HCT116 (cell line): Measurements from ENCODE around the gene CCDC57. TPM values are rescaled to one million over a fixed set of nuclear protein-coding genes. Genes with fewer than 3 reads are reported as not detected.

Source experiments
- ATAC-seq: fragments of 200-7000 bp; cut with Tn5 transposase; 2 replicates; pipeline ENCODE4 v1.9.1; 2020; ENCODE audit warnings: mild to moderate bottlenecking, moderate library complexity
- BruUV-seq: library from RNA; stranded (reverse); fragments of 400-500 nt; replicated peaks from 2 replicates; lab custom pipeline; 2021; lab: Mats Ljungman, UMichigan
- CTCF ChIA-PET: fragments of 300-600 bp; sonication (Branson Sonifier 250); formaldehyde crosslinking; loops from one replicate; lab custom pipeline; 2021; ENCODE audit warnings: antibody characterized with exemption; lab: Charles Lee
- POLR2A ChIA-PET: fragments of 300-600, 350-600 bp; sonication (Branson Sonifier 250); formaldehyde crosslinking; loops from one replicate; lab custom pipeline; 2021; ENCODE audit warnings: antibody characterized with exemption; lab: Charles Lee
- RAD21 ChIA-PET, 2 experiments: fragments of 300-600 bp; sonication (Branson Sonifier 250); formaldehyde crosslinking; loops; one replicate each; lab custom pipeline; 2023; ENCODE audit warnings: low total read pairs in 2 of 2; ENCODE audit not compliant: uncharacterized antibody in 2 of 2, unreplicated experiment in 2 of 2, low non-redundant PET in 1 of 2; lab: Charles Lee
- DNase-seq: peaks from one replicate; pipeline ENCODE4 v3.0.0-alpha.2; 2010; ENCODE audit warnings: low read depth, low spot score
- H2AFZ ChIP-seq: fragments of 200-600 bp; shearing (Covaris generic), sonication (generic); 2 replicates; pipeline ENCODE4 v1.6.1; 2017; ENCODE audit warnings: low read depth, mixed run types, mixed read lengths, antibody characterized with exemption, low read length; ENCODE audit not compliant: poor library complexity, severe bottlenecking
- H3K27ac ChIP-seq: 2 replicates; pipeline ENCODE4 v1.5.1; 2012; ENCODE audit warnings: low read depth, low read length
- H3K27me3 ChIP-seq: fragments of 200-600 bp; sonication (generic); 2 replicates; pipeline ENCODE4 v1.6.1; 2016; ENCODE audit warnings: mixed run types, low read length, mixed read lengths; ENCODE audit not compliant: insufficient read depth
- H3K36me3 ChIP-seq, 2 experiments: fragments of 200-500 bp in 1 of 2; fragments of 200-600 bp in 1 of 2; sonication (Bioruptor generic) in 1 of 2; sonication (generic) in 1 of 2; 2 replicates each; pipeline versions ENCODE4 v1.5.1 to v1.6.1; 2014 to 2016; ENCODE audit warnings: low read length in 2 of 2, inconsistent platforms in 1 of 2, mixed read lengths in 1 of 2, mixed run types in 1 of 2; ENCODE audit not compliant: insufficient read depth in 2 of 2, control insufficient read depth in 1 of 2
- H3K4me1 ChIP-seq, 2 experiments: fragments of 200-600 bp in 1 of 2; sonication (generic) in 1 of 2; 2 replicates each; pipeline versions ENCODE4 v1.5.1 to v1.6.1; 2012 to 2017; ENCODE audit warnings: low read length in 2 of 2, inconsistent platforms in 1 of 2, mild to moderate bottlenecking in 1 of 2, mixed read lengths in 1 of 2, mixed run types in 1 of 2, moderate library complexity in 1 of 2; ENCODE audit not compliant: insufficient read depth in 2 of 2, control insufficient read depth in 1 of 2
- H3K4me2 ChIP-seq: fragments of 200-600 bp; sonication (generic); 2 replicates; pipeline ENCODE4 v1.6.1; 2017; ENCODE audit warnings: mixed run types, low read length, mixed read lengths
- H3K4me3 ChIP-seq, 2 experiments: fragments of 200-600 bp in 1 of 2; sonication (generic) in 1 of 2; replicated peaks in 1 of 2; 2 replicates each; pipeline ENCODE4 v1.5.1; 2011 to 2016; ENCODE audit warnings: low read length in 2 of 2, control low read depth in 1 of 2, low read depth in 1 of 2, mild to moderate bottlenecking in 1 of 2, mixed read lengths in 1 of 2, mixed run types in 1 of 2
- H3K79me2 ChIP-seq: fragments of 200-600 bp; sonication (generic); 2 replicates; pipeline ENCODE4 v1.6.1; 2017; ENCODE audit warnings: mild to moderate bottlenecking, mixed run types, low read length, moderate library complexity, mixed read lengths; ENCODE audit not compliant: insufficient read depth
- H3K9ac ChIP-seq: fragments of 200-600 bp; sonication (generic); 2 replicates; pipeline ENCODE4 v1.6.1; 2016; ENCODE audit warnings: low read length, mixed read lengths
- H3K9me2 ChIP-seq: fragments of 200-600 bp; sonication (generic), shearing (Covaris generic); 2 replicates; pipeline ENCODE4 v1.6.1; 2017; ENCODE audit warnings: mixed run types, mild to moderate bottlenecking, moderate library complexity; ENCODE audit not compliant: insufficient read depth
- H3K9me3 ChIP-seq, 2 experiments: fragments of 200-500 bp in 1 of 2; fragments of 200-600 bp in 1 of 2; sonication (Bioruptor generic) in 1 of 2; sonication (generic) in 1 of 2; 2 replicates each; pipeline ENCODE4 v1.6.1; 2014 to 2017; ENCODE audit warnings: low read length in 2 of 2, mixed read lengths in 2 of 2, inconsistent platforms in 1 of 2, low read depth in 1 of 2, mild to moderate bottlenecking in 1 of 2, mixed run types in 1 of 2, moderate library complexity in 1 of 2; ENCODE audit not compliant: control insufficient read depth in 1 of 2, insufficient read depth in 1 of 2
- H4K20me1 ChIP-seq: fragments of 200-600 bp; sonication (generic), shearing (Covaris generic); 2 replicates; pipeline ENCODE4 v1.6.1; 2017; ENCODE audit warnings: mixed run types, mild to moderate bottlenecking, moderate library complexity; ENCODE audit not compliant: insufficient read depth
- CBX3 ChIP-seq: IDR thresholded peaks from 2 replicates; pipeline ENCODE4 v1.6.1; 2012; ENCODE audit warnings: low read depth
- CEBPB ChIP-seq: IDR thresholded peaks from 2 replicates; pipeline ENCODE4 v1.6.1; 2012; ENCODE audit warnings: low read depth
- CTCF ChIP-seq, 3 experiments: fragments of 200-600 bp in 1 of 3; sonication (generic) in 1 of 3; IDR thresholded peaks in 2 of 3; conservative IDR thresholded peaks in 1 of 3; 2 replicates each; pipeline ENCODE4 v1.5.1; 2012 to 2017; ENCODE audit warnings: low read depth in 2 of 3, low read length in 2 of 3, antibody characterized with exemption in 1 of 3, borderline replicate concordance in 1 of 3, control low read depth in 1 of 3, mild to moderate bottlenecking in 1 of 3, mixed read lengths in 1 of 3, mixed run types in 1 of 3, moderate library complexity in 1 of 3; ENCODE audit not compliant: insufficient read depth in 1 of 3
- MAX ChIP-seq: IDR thresholded peaks from 2 replicates; pipeline ENCODE4 v1.6.1; 2012
- POLR2AphosphoS5 ChIP-seq: IDR thresholded peaks from 2 replicates; pipeline ENCODE4 v1.6.1; 2011; ENCODE audit warnings: mild to moderate bottlenecking, low read depth, low read length, moderate library complexity
- REST ChIP-seq: IDR thresholded peaks from 2 replicates; pipeline ENCODE4 v1.6.1; 2012; ENCODE audit warnings: low read depth
- SP1 ChIP-seq: IDR thresholded peaks from 2 replicates; pipeline ENCODE4 v1.6.1; 2012; ENCODE audit warnings: low read depth
- YY1 ChIP-seq: IDR thresholded peaks from 2 replicates; pipeline ENCODE4 v1.6.1; 2011; ENCODE audit warnings: low read length, low read depth, moderate library complexity, mild to moderate bottlenecking; ENCODE audit not compliant: insufficient replicate concordance; ENCODE audit errors: extremely low read depth
- intact Hi-C: fragments of 100-400 bp; cut with micrococcal nuclease; formaldehyde crosslinking; loops from 2 replicates; pipeline ENCODE4 v1.10.0; 2022
- total RNA-seq: library from RNA; stranded (reverse); gene quantifications from one replicate; pipeline ENCODE4 v1.2.1, GENCODE V29; 2021; ENCODE audit not compliant: unreplicated experiment

Gene CCDC57
- total RNA-seq, 1 experiment from 2014 or later: 143 TPM

- Histone ChIP-seq H2AFZ (no peak overlapping the region), H3K9ac (peak overlapping the region; percentile 28; the same call in 1 of the 2 replicates), H3K4me3 (no peak overlapping the region), H3K79me2 (peaks cover 87% of the 10 kb centered on the region), H3K9me2 (no peaks in the 10 kb centered on the region), H3K27ac (peak overlapping the region; percentile 62), H4K20me1 (peaks cover 40% of the 10 kb centered on the region; the same call in 1 of the 2 replicates), H3K27me3 (no peaks in the 10 kb centered on the region), H3K36me3 (peaks cover 26 to 66% of the 10 kb centered on the region in 2 experiments; a peak in 3 of 4 replicates), H3K4me1 (peaks cover 47 to 95% of the 10 kb centered on the region in 2 experiments), H3K9me3 (no peaks in the 10 kb centered on the region), H3K4me2 (no peak overlapping the region; the same call in 1 of the 2 replicates)
- no peak for TF ChIP-seq CEBPB
- TF ChIP-seq YY1: no peak
- no peak for TF ChIP-seq CBX3
- no peak for TF ChIP-seq CTCF (IDR thresholded peaks at IDR 0.05 in 2 of 3, conservative IDR thresholded peaks at IDR 0.05 in 1 of 3; ENCODE audit: borderline replicate concordance in 1 of 3, insufficient read depth in 1 of 3, low read depth in 2 of 3, low read length in 2 of 3)
- no peak for TF ChIP-seq MAX
- no peak for TF ChIP-seq REST
- TF ChIP-seq SP1: no peak
- peak; percentile 37 for TF ChIP-seq POLR2AphosphoS5
- no peak for DNase-seq
- ChIA-PET RAD21 (no interaction called here), POLR2A (interaction anchor here (0.9 to 1.9 kb wide), 2 partner anchors 57 to 97 kb away, joined by 4 read pairs; no protein-coding TSS in a partner anchor), CTCF (interaction anchor here (0.8 to 2.5 kb wide), 6 partner anchors 11 to 205 kb away, joined by 3 to 14 read pairs (median 5); partner anchors contain the start of gene RAC3)
- no TSS peak for BruUV-seq
- peak; percentile 0; the same call in 1 of the 2 replicates for ATAC-seq
- intact Hi-C loops: no loop called here
Observed at GRCh38 chr17:82235775-82236141, 23.1 kb upstream of the CCDC57 start.
